ENCODE measurements around the gene IFITM5.

- TF ChIP-seq POLR2A (IDR thresholded peaks at IDR 0.05) (no peak), CTCF (IDR thresholded peaks at IDR 0.05) (no peak), POLR2AphosphoS5 (IDR thresholded peaks at IDR 0.05) (no peak)
Measured at GRCh38 chr11:305844-306211, 6.5 kb upstream of the IFITM5 start.

All from prostate gland (tissue), 2 donors.